Loucy (cell line): ENCODE measurements around the gene CRACR2A.

Experiments used
- H2AFZ ChIP-seq: fragments of 200-600 bp; sonication (generic); 2 replicates; pipeline ENCODE4 v1.6.0; 2016; ENCODE audit warnings: antibody characterized with exemption, mild to moderate bottlenecking, low read length, moderate library complexity
- H3F3A ChIP-seq: fragments of 200-600 bp; 2 replicates; pipeline ENCODE4 v1.6.0; 2016; ENCODE audit warnings: antibody characterized with exemption, low read depth, mild to moderate bottlenecking
- H3K27me3 ChIP-seq: fragments of 200-600 bp; sonication (generic); 2 replicates; pipeline ENCODE4 v1.6.1; 2014; ENCODE audit warnings: low read length, mild to moderate bottlenecking; ENCODE audit not compliant: insufficient read depth, poor library complexity, severe bottlenecking
- H3K36me3 ChIP-seq: fragments of 200-600 bp; sonication (generic); 2 replicates; pipeline ENCODE4 v1.6.1; 2016; ENCODE audit warnings: low read length; ENCODE audit not compliant: insufficient read depth
- H3K4me1 ChIP-seq: fragments of 200-600 bp; sonication (generic); 2 replicates; pipeline ENCODE4 v1.5.1; 2014; ENCODE audit warnings: low read length, mild to moderate bottlenecking; ENCODE audit not compliant: insufficient read depth, poor library complexity, severe bottlenecking
- H3K4me2 ChIP-seq: fragments of 200-600 bp; sonication (generic); 2 replicates; pipeline ENCODE4 v1.6.0; 2014; ENCODE audit warnings: antibody characterized with exemption, low read length, low read depth, mild to moderate bottlenecking; ENCODE audit not compliant: poor library complexity, severe bottlenecking
- H3K4me3 ChIP-seq: fragments of 200-600 bp; sonication (generic); 2 replicates; pipeline ENCODE4 v1.5.1; 2014; ENCODE audit warnings: low read length, mild to moderate bottlenecking, mixed read lengths; ENCODE audit not compliant: poor library complexity, severe bottlenecking
- H3K79me2 ChIP-seq: fragments of 200-600 bp; sonication (generic); 2 replicates; pipeline ENCODE4 v1.6.1; 2014; ENCODE audit warnings: low read length; ENCODE audit not compliant: insufficient read depth
- H3K9ac ChIP-seq: fragments of 200-600 bp; sonication (generic); 2 replicates; pipeline ENCODE4 v1.6.0; 2014; ENCODE audit warnings: mild to moderate bottlenecking, low read depth, low read length, moderate library complexity; ENCODE audit not compliant: poor library complexity, severe bottlenecking
- H3K9me2 ChIP-seq: fragments of 200-600 bp; sonication (generic); replicated peaks from 2 replicates; pipeline ENCODE4 v1.6.1; 2016; ENCODE audit warnings: low read depth, low read length, mixed read lengths
- H3K9me3 ChIP-seq: fragments of 200-600 bp; sonication (generic); 2 replicates; pipeline ENCODE4 v1.6.1; 2014; ENCODE audit warnings: mild to moderate bottlenecking, antibody characterized with exemption, low read length, low read depth; ENCODE audit not compliant: insufficient read depth
- H4K20me1 ChIP-seq: fragments of 200-600 bp; sonication (generic); 2 replicates; pipeline ENCODE4 v1.6.0; 2014; ENCODE audit warnings: antibody characterized with exemption, low read length, mild to moderate bottlenecking; ENCODE audit not compliant: insufficient read depth, poor library complexity, severe bottlenecking
- CTCF ChIP-seq: fragments of 200-600 bp; sonication (generic); conservative IDR thresholded peaks from 2 replicates; pipeline ENCODE4 v1.5.1; 2014; ENCODE audit warnings: mild to moderate bottlenecking, antibody characterized with exemption, low read length
- EZH2phosphoT487 ChIP-seq: fragments of 200-600 bp; IDR thresholded peaks from 2 replicates; pipeline ENCODE4 v1.6.1; 2018; ENCODE audit warnings: antibody characterized with exemption, mild to moderate bottlenecking, moderate library complexity, borderline replicate concordance

CRACR2A gene

GRCh38 chr12:3717283-3717898 lies 35.5 kb downstream of the CRACR2A start:
- Histone ChIP-seq H3K9me3 (no peaks in the 10 kb centered on the region), H3K4me2 (no peak overlapping the region), H3K4me3 (no peak overlapping the region), H3K9me2 (no peaks in the 10 kb centered on the region), H3K4me1 (no peaks in the 10 kb centered on the region), H3K79me2 (no peaks in the 10 kb centered on the region), H3K27me3 (no peaks in the 10 kb centered on the region), H3K36me3 (peaks cover 6% of the 10 kb centered on the region; the same call in 1 of the 2 replicates), H2AFZ (no peak overlapping the region), H3K9ac (no peak overlapping the region), H4K20me1 (no peaks in the 10 kb centered on the region), H3F3A (no peaks in the 10 kb centered on the region)
- TF ChIP-seq CTCF: no peak
- no peak for TF ChIP-seq EZH2phosphoT487

- H3K36me3 ChIP-seq: peaks cover 12% of the 10 kb centered on the region; the same call in 1 of the 2 replicates
- no peak overlapping the region for H3K4me2 ChIP-seq
- TF ChIP-seq EZH2phosphoT487 (no peak), CTCF (no peak)
- no peaks in the 10 kb centered on the region for H3K79me2 ChIP-seq
- no peaks in the 10 kb centered on the region for H3K9me2 ChIP-seq
- no peak overlapping the region for H3K9ac ChIP-seq
- no peaks in the 10 kb centered on the region for H3K9me3 ChIP-seq
- no peak overlapping the region for H3K4me3 ChIP-seq
- H4K20me1 ChIP-seq: no peaks in the 10 kb centered on the region
- H2AFZ ChIP-seq: no peak overlapping the region
- no peaks in the 10 kb centered on the region for H3K4me1 ChIP-seq
- no peaks in the 10 kb centered on the region for H3K27me3 ChIP-seq
- H3F3A ChIP-seq: no peaks in the 10 kb centered on the region
Measured at GRCh38 chr12:3715999-3716398, 36.9 kb downstream of the CRACR2A start.

GRCh38 chr12:3713947-3714346 lies 39.0 kb downstream of the CRACR2A start:
- Histone ChIP-seq H3K9ac (no peak overlapping the region), H3K4me3 (no peak overlapping the region), H3K27me3 (no peaks in the 10 kb centered on the region), H3K36me3 (peaks cover 12% of the 10 kb centered on the region; the same call in 1 of the 2 replicates), H4K20me1 (no peaks in the 10 kb centered on the region), H3K4me2 (no peak overlapping the region), H3K79me2 (no peaks in the 10 kb centered on the region), H3K9me3 (no peaks in the 10 kb centered on the region), H2AFZ (no peak overlapping the region), H3K4me1 (no peaks in the 10 kb centered on the region), H3K9me2 (no peaks in the 10 kb centered on the region), H3F3A (no peaks in the 10 kb centered on the region)
- TF ChIP-seq CTCF (no peak), EZH2phosphoT487 (no peak)
